H1 (cell line): ENCODE results near the gene DAGLA. TPM values are rescaled to one million over a fixed set of nuclear protein-coding genes. Genes with fewer than 3 reads are reported as not detected.

Source experiments
- SIX5 ChIP-seq: IDR thresholded peaks from 2 replicates; pipeline ENCODE4 v1.6.1; 2011; ENCODE audit warnings: mild to moderate bottlenecking, low read depth, low read length
- polyA plus RNA-seq, 7 experiments: library from polyadenylated mRNA; depleted of rRNA in 3 of 7; stranded (reverse) in 5 of 7; unstranded in 2 of 7; fragments of >200 nt in 5 of 7; fragments of 200-250 nt in 2 of 7; gene quantifications; 1 replicate in 5 of 7; 2 replicates in 1 of 7; 4 replicates in 1 of 7; pipeline versions ENCODE4 v1.2.1 to v1.2.3, GENCODE V29; 2011 to 2013; ENCODE audit warnings: missing spikeins in 2 of 7, mixed read lengths in 2 of 7
- total RNA-seq: library from RNA; stranded (reverse); fragmentation: NEBNext Ultra II Directional; extraction: Animal tissue kit (Norgen Biotek cat#: 25700); gene quantifications from 2 replicates; pipeline ENCODE4 v1.2.1, GENCODE V29; 2021

DAGLA gene
- total and polyA plus RNA-seq, 2 of the 8 experiments (the other 6 are each of a cell fraction or from before 2014, with no cell fraction given), result 3.6 to 6.6 TPM

GRCh38 chr11:61715867-61716266 lies 35.7 kb downstream of the DAGLA start (continued):
- TF ChIP-seq SIX5, result no peak
- TF ChIP-seq, all 59 proteins: peak for 0
